NB4 (cell line): ENCODE data around the gene CHD2.
A peak's percentile ranks its signal among the peaks of the same experiment; 100 is the strongest.

Source experiments
- DNase-seq: peaks from one replicate; pipeline ENCODE4 v3.0.0; 2010; ENCODE audit warnings: low read depth
- H3K4me3 ChIP-seq: one replicate; pipeline ENCODE4 v1.5.1; 2011; ENCODE audit warnings: mild to moderate bottlenecking, low read depth, low read length, moderate library complexity
- CTCF ChIP-seq: IDR thresholded peaks from one replicate; pipeline ENCODE4 v1.5.1; 2012; ENCODE audit warnings: low read depth, low read length
- MAX ChIP-seq: IDR thresholded peaks from 2 replicates; pipeline ENCODE4 v1.6.1; 2011; ENCODE audit warnings: low read depth, low read length
- MYC ChIP-seq: IDR thresholded peaks from 2 replicates; pipeline ENCODE4 v1.6.1; 2011; ENCODE audit warnings: low read depth, low read length
- POLR2A ChIP-seq: IDR thresholded peaks from 2 replicates; pipeline ENCODE4 v1.6.1; 2011; ENCODE audit warnings: mild to moderate bottlenecking; ENCODE audit not compliant: insufficient read length; ENCODE audit errors: extremely low read depth

The CHD2 gene

GRCh38 chr15:93046721-93047120 is 146.6 kb downstream of the CHD2 start:
- no peak overlapping the region for H3K4me3 ChIP-seq
- TF ChIP-seq MAX = no peak
- no peak for TF ChIP-seq CTCF
- no peak for TF ChIP-seq POLR2A
- TF ChIP-seq MYC = no peak
- DNase-seq = no peak

- no peak overlapping the region for H3K4me3 ChIP-seq
- peak; percentile 79 for DNase-seq
- TF ChIP-seq CTCF = no peak
- peak; percentile 78 for TF ChIP-seq MAX
These were observed 147.7 kb downstream of the CHD2 start for GRCh38 chr15:93047621-93048425.

- TF ChIP-seq MAX (no peak), POLR2A (no peak), MYC (no peak), CTCF (no peak)
- H3K4me3 ChIP-seq = no peak overlapping the region
- DNase-seq = no peak
These were observed 148.2 kb downstream of the CHD2 start for GRCh38 chr15:93048426-93048721.

GRCh38 chr15:93048759-93049161 is 148.6 kb downstream of the CHD2 start:
- no peak for DNase-seq
- no peak overlapping the region for H3K4me3 ChIP-seq
- TF ChIP-seq CTCF (no peak), MYC (no peak), MAX (no peak), POLR2A (no peak)

GRCh38 chr15:93049233-93049632 is 149.1 kb downstream of the CHD2 start:
- no peak for DNase-seq
- H3K4me3 ChIP-seq = no peak overlapping the region
- TF ChIP-seq MYC (no peak), MAX (no peak), POLR2A (no peak), CTCF (no peak)
